OCI-LY3 (cell line): Measurements from ENCODE around the gene OTOG.

Experiments
- CTCF ChIP-seq: fragments of 200-600, 300-600 bp; sonication (generic); IDR thresholded peaks from 2 replicates; pipeline ENCODE4 v1.5.1; 2014; ENCODE audit warnings: antibody characterized with exemption, low read length, low read depth
- EZH2phosphoT487 ChIP-seq: fragments of 200-600 bp; shearing (Covaris generic); IDR thresholded peaks from 2 replicates; pipeline ENCODE4 v1.6.1; 2018; ENCODE audit warnings: antibody characterized with exemption, mixed run types, low read depth

- no peak for TF ChIP-seq CTCF
- TF ChIP-seq EZH2phosphoT487: no peak
Measured at GRCh38 chr11:17695454-17696441, 148.7 kb downstream of the OTOG start.
